Peyer's patch (tissue), 4 donors: ENCODE results near the gene ATP11B. TPM values are rescaled to one million over a fixed set of nuclear protein-coding genes. Genes with fewer than 3 reads are reported as not detected.

Experiments used
- DNase-seq, 3 donors: peaks; one replicate each; pipeline ENCODE4 v3.0.0-alpha.2; 2017 to 2019
- H3K27ac ChIP-seq, 4 donors: fragments of 200-600 bp; sonication (generic); one replicate each; pipeline ENCODE4 v1.5.1; 2016 to 2019
- H3K27me3 ChIP-seq, 2 donors: fragments of 200-600 bp; sonication (generic); one replicate each; pipeline ENCODE4 v1.5.1; 2019
- H3K36me3 ChIP-seq, 3 donors: fragments of 200-600 bp; sonication (generic); one replicate each; pipeline ENCODE4 v1.5.1; 2016 to 2019
- H3K4me1 ChIP-seq, 4 donors: fragments of 200-600 bp; sonication (generic); one replicate each; pipeline ENCODE4 v1.5.1; 2016 to 2019
- H3K4me3 ChIP-seq, 4 donors: fragments of 200-600 bp; sonication (generic); 1 replicate in 3 of 4; 2 replicates in 1 of 4; pipeline ENCODE4 v1.5.1; 2016 to 2019; ENCODE audit warnings: mild to moderate bottlenecking in 1 of 4
- H3K9me3 ChIP-seq, 4 donors: fragments of 200-600 bp; sonication (generic); one replicate each; pipeline ENCODE4 v1.5.1; 2016 to 2019; ENCODE audit warnings: mild to moderate bottlenecking in 1 of 4
- CTCF ChIP-seq, 6 experiments: fragments of 450-650 bp in 4 of 6; fragments of 200-600 bp in 2 of 6; sonication (generic) in 1 of 6; IDR thresholded peaks; one replicate each; pipeline ENCODE4 v1.5.1; 2017 to 2019; ENCODE audit warnings: antibody characterized with exemption in 6 of 6, mild to moderate bottlenecking in 3 of 6, moderate library complexity in 1 of 6
- POLR2A ChIP-seq, 2 donors: fragments of 450-650 bp; IDR thresholded peaks; one replicate each; pipeline ENCODE4 v1.5.1; 2017; ENCODE audit warnings: antibody characterized with exemption in 2 of 2, mild to moderate bottlenecking in 2 of 2, moderate library complexity in 2 of 2
- total RNA-seq, 4 donors: library from RNA; depleted of rRNA; stranded (reverse); fragments of >200 nt; gene quantifications; one replicate each; pipeline ENCODE4 v1.1.0, GENCODE V29; 2016

ATP11B gene
- total RNA-seq, 4 donors from 2014 or later, result 93.3 to 145 (median 116) TPM

GRCh38 chr3:182967218-182968204 lies 174.2 kb downstream of the ATP11B start:
- Histone ChIP-seq H3K27me3 (no peaks in the 10 kb centered on the region), H3K9me3 (no peaks in the 10 kb centered on the region), H3K27ac (no peak overlapping the region), H3K36me3 (no peaks in the 10 kb centered on the region), H3K4me3 (no peak overlapping the region), H3K4me1 (peaks cover 0 to 33% (median 0%) of the 10 kb centered on the region in 4 donors)
- TF ChIP-seq POLR2A (IDR thresholded peaks at IDR 0.05), result no peak
- no peak for DNase-seq

- H3K36me3 ChIP-seq, result no peaks in the 10 kb centered on the region
- DNase-seq, result no peak
- TF ChIP-seq CTCF (IDR thresholded peaks at IDR 0.05) (no peak), POLR2A (IDR thresholded peaks at IDR 0.05) (no peak)
- no peaks in the 10 kb centered on the region for H3K9me3 ChIP-seq
- H3K4me1 ChIP-seq, result peaks cover 0 to 37% (median 0%) of the 10 kb centered on the region in 4 donors
- no peaks in the 10 kb centered on the region for H3K27me3 ChIP-seq
- H3K27ac ChIP-seq, result no peak overlapping the region
- H3K4me3 ChIP-seq, result no peak overlapping the region
Measured at GRCh38 chr3:182969277-182969676, 176.0 kb downstream of the ATP11B start.

GRCh38 chr3:182969853-182970252 lies 176.5 kb downstream of the ATP11B start:
- Histone ChIP-seq H3K9me3 (no peaks in the 10 kb centered on the region), H3K4me1 (peaks cover 0 to 37% (median 0%) of the 10 kb centered on the region in 4 donors), H3K27me3 (no peaks in the 10 kb centered on the region), H3K36me3 (no peaks in the 10 kb centered on the region), H3K4me3 (no peak overlapping the region), H3K27ac (no peak overlapping the region)
- TF ChIP-seq POLR2A (IDR thresholded peaks at IDR 0.05), result no peak
- TF ChIP-seq CTCF (IDR thresholded peaks at IDR 0.05), result no peak
- no peak for DNase-seq

GRCh38 chr3:182970811-182971418 lies 177.6 kb downstream of the ATP11B start:
- H3K9me3 ChIP-seq, result no peaks in the 10 kb centered on the region
- peaks cover 0 to 35% (median 0%) of the 10 kb centered on the region in 4 donors for H3K4me1 ChIP-seq
- H3K27ac ChIP-seq, result peak overlapping the region in 2 of 4 donors; percentile 7 to 61
- H3K36me3 ChIP-seq, result no peaks in the 10 kb centered on the region
- H3K27me3 ChIP-seq, result no peaks in the 10 kb centered on the region
- H3K4me3 ChIP-seq, result no peak overlapping the region
- TF ChIP-seq POLR2A (IDR thresholded peaks at IDR 0.05) (no peak), CTCF (IDR thresholded peaks at IDR 0.05) (no peak)
- DNase-seq, result no peak

Other genes starting within 250 kb of the ATP11B start
- gene DCUN1D1, start 187.0 kb downstream of the ATP11B start, total RNA-seq, result 10 to 100 TPM; 11.2 to 27.2 (median 19.9) TPM